Transverse colon (tissue), 4 donors: ENCODE data around the gene DNAJC22.

Source experiments
- CTCF ChIP-seq, 5 experiments: fragments of 200-600 bp in 3 of 5; fragments of 450-650 bp in 2 of 5; sonication (generic) in 3 of 5; IDR thresholded peaks; 1 replicate in 2 of 5; 2 replicates in 3 of 5; pipeline ENCODE4 v1.5.1; 2016 to 2017; ENCODE audit warnings: antibody characterized with exemption in 5 of 5, inconsistent platforms in 3 of 5, mild to moderate bottlenecking in 2 of 5, moderate library complexity in 1 of 5
- EP300 ChIP-seq: sonication (generic); formaldehyde crosslinking; IDR thresholded peaks from one replicate; pipeline ENCODE4 v1.6.1; 2017; ENCODE audit warnings: antibody characterized with exemption, low read depth
- POLR2A ChIP-seq: fragments of 450-650 bp; IDR thresholded peaks from one replicate; pipeline ENCODE4 v1.6.1; 2016; ENCODE audit warnings: antibody characterized with exemption, mild to moderate bottlenecking, moderate library complexity
- POLR2AphosphoS5 ChIP-seq, 3 donors: sonication (generic); formaldehyde crosslinking; IDR thresholded peaks; one replicate each; pipeline ENCODE4 v1.6.1; 2016; ENCODE audit warnings: antibody characterized with exemption in 3 of 3

DNA sequence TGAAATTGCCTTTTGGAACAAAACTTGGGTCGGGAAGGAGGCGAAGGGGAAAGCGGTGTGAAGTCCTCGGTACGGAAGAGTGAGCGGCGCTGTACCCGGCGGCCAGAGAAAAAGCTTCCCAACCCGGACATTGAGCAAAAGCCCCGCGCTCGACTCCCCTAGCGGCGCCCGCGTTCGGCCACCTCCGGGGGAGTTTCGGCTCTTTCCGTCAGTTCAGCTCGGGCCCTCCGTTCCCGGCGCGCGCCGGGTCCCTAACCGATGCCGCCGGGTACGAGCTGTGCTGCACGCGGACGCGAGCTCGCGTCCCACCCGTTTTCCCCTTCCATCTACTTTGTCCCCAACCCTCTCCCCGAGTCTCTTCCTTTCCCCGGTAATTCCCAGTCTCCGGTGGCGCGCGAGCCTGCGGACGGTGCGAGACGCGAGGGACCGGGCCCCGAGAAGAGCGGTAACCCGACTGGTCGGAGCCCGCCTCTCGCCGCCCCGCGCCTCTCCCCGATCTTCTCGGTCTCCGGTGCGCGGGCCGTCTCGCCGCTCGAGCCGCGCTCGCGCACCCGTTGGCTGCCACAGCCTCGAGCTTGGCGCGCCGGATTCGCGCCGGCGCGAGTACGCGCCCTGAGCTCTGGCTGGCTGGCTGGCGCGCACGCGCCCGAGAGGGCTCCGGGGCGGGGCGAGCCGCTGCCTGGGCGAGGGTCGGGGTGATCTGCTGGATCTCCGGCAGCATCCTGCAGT, 20.1 kb downstream of the DNAJC22 start:
- TF ChIP-seq POLR2A (peak; percentile 44), CTCF (IDR thresholded peaks at IDR 0.05) (peak; percentile 23 to 55 (median 39)), POLR2AphosphoS5 (IDR thresholded peaks at IDR 0.05) (peak; percentile 59 to 66 (median 61)), EP300 (no peak)
